K562 (cell line): ENCODE measurements around the gene GPER1. TPM values are rescaled to one million over a fixed set of nuclear protein-coding genes. Genes with fewer than 3 reads are reported as not detected.
A peak's percentile ranks its signal among the peaks of the same experiment; 100 is the strongest.

Experiments used
- GABPA ChIP-seq: fragments of 200-800 bp; sonication (Bioruptor generic); conservative IDR thresholded peaks from 2 replicates; pipeline ENCODE4 v1.6.1; 2016; ENCODE audit warnings: low read depth, missing genetic modification characterization, missing compliant biosample characterization
- GABPB2 ChIP-seq: fragments of 250-450 bp; sonication (Bioruptor Pico); conservative IDR thresholded peaks from 2 replicates; pipeline ENCODE4 v1.5.1; 2021; ENCODE audit warnings: mild to moderate bottlenecking
- JUND ChIP-seq, 2 experiments: IDR thresholded peaks; 2 replicates in 1 of 2; 3 replicates in 1 of 2; pipeline ENCODE4 v1.6.1; 2011; ENCODE audit warnings: borderline replicate concordance in 2 of 2, low read depth in 2 of 2, low read length in 2 of 2, improper control_type of control experiment in 1 of 2, missing biosample characterization in 1 of 2, missing genetic modification characterization in 1 of 2, missing genetic modification reagents in 1 of 2
- PHB ChIP-seq: fragments of 250-450 bp; sonication (Bioruptor Pico); IDR thresholded peaks from 2 replicates; pipeline ENCODE4 v1.5.0; 2021
- ZNF263 ChIP-seq: sonication (generic); formaldehyde crosslinking; IDR thresholded peaks from 2 replicates; pipeline ENCODE4 v1.8.0; 2022; ENCODE audit warnings: mild to moderate bottlenecking, missing genetic modification reagents, borderline replicate concordance
- polyA plus RNA-seq, 8 experiments: library from polyadenylated mRNA; depleted of rRNA in 4 of 8; stranded (reverse) in 5 of 8; unstranded in 3 of 8; fragments of >200 nt; fragmentation: Nextera tagmentation in 2 of 8; fragmentation: Illumina TruSeq in 1 of 8; extraction: Ambion mirVana in 2 of 8; extraction: Trizol in 1 of 8; gene quantifications; 2 replicates each; pipeline versions ENCODE4 v1.2.1 to v1.2.3, GENCODE V29; 2011 to 2014; ENCODE audit warnings: inconsistent platforms in 1 of 8, missing spikeins in 1 of 8
- total RNA-seq, 7 experiments: library from RNA; depleted of rRNA in 6 of 7; stranded (reverse); fragments of >200 nt in 6 of 7; fragmentation: Illumina TruSeq in 2 of 7; extraction: Trizol in 2 of 7; gene quantifications; 2 replicates each; pipeline versions ENCODE4 v1.2.1 to v1.2.3, GENCODE V29; 2011 to 2021; ENCODE audit warnings: low replicate concordance in 1 of 7
- TF ChIP-seq, protein P1 (sequence below): fragments of 450-650 bp; IDR thresholded peaks from 2 replicates; pipeline ENCODE4 v1.6.1; 2016; ENCODE audit warnings: mild to moderate bottlenecking, moderate library complexity
- TF ChIP-seq, protein P2 (sequence below): fragments of 450-650 bp; IDR thresholded peaks from 2 replicates; pipeline ENCODE4 v1.7.1; 2018; ENCODE audit warnings: mild to moderate bottlenecking, low read depth; ENCODE audit not compliant: partially characterized antibody
- TF ChIP-seq, protein P3 (sequence below): IDR thresholded peaks from 2 replicates; pipeline ENCODE4 v1.6.1; 2016; ENCODE audit warnings: missing genetic modification characterization, missing compliant biosample characterization

Gene GPER1
- total and polyA plus RNA-seq, 9 of the 15 experiments (the other 6 are each of a cell fraction or from before 2014, with no cell fraction given): 0.04 to 0.09 (median 0.08) TPM; not detected in 6

DNA sequence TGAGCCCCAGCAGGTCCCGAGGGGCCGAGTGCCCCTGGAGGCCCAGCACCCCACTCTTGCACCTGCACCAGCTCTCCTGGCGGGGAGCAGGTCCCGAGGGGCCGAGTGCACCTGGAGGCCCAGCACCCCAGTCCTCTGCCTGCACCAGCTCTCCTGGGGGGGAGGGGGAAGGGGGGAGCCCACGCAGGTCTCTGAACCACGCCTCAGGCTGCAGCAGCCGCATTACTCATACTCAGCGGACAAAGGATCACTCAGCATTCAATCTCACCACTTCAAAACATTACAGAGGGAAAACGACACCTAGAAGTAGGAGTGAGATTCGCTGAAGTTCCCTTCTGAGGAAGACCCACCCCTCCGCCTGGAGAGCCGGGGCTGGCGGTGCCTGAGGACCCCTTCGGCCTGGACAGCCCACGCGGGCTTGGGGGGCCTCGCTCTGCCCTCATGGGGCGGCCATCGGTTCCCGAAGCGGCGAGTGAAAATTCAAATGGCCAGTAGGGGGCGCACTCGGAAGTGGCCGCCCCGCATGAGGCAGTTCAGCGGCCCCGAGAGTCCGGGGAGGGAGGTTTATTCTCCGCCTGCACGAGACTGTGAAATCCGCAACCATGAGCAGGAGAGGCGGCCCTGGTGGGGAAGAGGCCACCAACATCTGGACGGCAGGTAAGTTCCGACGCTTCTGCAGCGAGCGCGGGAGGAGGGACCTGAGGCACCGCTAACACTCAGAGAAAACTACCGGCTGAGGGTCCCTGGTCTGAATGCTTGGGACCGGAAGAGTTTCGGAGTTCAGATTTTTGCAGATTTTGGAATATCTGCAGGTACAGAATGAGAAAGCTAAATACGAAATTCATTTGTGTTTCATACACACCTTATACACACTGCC, 1.1 kb upstream of the GPER1 start (continued):
- TF ChIP-seq, protein P1, sequence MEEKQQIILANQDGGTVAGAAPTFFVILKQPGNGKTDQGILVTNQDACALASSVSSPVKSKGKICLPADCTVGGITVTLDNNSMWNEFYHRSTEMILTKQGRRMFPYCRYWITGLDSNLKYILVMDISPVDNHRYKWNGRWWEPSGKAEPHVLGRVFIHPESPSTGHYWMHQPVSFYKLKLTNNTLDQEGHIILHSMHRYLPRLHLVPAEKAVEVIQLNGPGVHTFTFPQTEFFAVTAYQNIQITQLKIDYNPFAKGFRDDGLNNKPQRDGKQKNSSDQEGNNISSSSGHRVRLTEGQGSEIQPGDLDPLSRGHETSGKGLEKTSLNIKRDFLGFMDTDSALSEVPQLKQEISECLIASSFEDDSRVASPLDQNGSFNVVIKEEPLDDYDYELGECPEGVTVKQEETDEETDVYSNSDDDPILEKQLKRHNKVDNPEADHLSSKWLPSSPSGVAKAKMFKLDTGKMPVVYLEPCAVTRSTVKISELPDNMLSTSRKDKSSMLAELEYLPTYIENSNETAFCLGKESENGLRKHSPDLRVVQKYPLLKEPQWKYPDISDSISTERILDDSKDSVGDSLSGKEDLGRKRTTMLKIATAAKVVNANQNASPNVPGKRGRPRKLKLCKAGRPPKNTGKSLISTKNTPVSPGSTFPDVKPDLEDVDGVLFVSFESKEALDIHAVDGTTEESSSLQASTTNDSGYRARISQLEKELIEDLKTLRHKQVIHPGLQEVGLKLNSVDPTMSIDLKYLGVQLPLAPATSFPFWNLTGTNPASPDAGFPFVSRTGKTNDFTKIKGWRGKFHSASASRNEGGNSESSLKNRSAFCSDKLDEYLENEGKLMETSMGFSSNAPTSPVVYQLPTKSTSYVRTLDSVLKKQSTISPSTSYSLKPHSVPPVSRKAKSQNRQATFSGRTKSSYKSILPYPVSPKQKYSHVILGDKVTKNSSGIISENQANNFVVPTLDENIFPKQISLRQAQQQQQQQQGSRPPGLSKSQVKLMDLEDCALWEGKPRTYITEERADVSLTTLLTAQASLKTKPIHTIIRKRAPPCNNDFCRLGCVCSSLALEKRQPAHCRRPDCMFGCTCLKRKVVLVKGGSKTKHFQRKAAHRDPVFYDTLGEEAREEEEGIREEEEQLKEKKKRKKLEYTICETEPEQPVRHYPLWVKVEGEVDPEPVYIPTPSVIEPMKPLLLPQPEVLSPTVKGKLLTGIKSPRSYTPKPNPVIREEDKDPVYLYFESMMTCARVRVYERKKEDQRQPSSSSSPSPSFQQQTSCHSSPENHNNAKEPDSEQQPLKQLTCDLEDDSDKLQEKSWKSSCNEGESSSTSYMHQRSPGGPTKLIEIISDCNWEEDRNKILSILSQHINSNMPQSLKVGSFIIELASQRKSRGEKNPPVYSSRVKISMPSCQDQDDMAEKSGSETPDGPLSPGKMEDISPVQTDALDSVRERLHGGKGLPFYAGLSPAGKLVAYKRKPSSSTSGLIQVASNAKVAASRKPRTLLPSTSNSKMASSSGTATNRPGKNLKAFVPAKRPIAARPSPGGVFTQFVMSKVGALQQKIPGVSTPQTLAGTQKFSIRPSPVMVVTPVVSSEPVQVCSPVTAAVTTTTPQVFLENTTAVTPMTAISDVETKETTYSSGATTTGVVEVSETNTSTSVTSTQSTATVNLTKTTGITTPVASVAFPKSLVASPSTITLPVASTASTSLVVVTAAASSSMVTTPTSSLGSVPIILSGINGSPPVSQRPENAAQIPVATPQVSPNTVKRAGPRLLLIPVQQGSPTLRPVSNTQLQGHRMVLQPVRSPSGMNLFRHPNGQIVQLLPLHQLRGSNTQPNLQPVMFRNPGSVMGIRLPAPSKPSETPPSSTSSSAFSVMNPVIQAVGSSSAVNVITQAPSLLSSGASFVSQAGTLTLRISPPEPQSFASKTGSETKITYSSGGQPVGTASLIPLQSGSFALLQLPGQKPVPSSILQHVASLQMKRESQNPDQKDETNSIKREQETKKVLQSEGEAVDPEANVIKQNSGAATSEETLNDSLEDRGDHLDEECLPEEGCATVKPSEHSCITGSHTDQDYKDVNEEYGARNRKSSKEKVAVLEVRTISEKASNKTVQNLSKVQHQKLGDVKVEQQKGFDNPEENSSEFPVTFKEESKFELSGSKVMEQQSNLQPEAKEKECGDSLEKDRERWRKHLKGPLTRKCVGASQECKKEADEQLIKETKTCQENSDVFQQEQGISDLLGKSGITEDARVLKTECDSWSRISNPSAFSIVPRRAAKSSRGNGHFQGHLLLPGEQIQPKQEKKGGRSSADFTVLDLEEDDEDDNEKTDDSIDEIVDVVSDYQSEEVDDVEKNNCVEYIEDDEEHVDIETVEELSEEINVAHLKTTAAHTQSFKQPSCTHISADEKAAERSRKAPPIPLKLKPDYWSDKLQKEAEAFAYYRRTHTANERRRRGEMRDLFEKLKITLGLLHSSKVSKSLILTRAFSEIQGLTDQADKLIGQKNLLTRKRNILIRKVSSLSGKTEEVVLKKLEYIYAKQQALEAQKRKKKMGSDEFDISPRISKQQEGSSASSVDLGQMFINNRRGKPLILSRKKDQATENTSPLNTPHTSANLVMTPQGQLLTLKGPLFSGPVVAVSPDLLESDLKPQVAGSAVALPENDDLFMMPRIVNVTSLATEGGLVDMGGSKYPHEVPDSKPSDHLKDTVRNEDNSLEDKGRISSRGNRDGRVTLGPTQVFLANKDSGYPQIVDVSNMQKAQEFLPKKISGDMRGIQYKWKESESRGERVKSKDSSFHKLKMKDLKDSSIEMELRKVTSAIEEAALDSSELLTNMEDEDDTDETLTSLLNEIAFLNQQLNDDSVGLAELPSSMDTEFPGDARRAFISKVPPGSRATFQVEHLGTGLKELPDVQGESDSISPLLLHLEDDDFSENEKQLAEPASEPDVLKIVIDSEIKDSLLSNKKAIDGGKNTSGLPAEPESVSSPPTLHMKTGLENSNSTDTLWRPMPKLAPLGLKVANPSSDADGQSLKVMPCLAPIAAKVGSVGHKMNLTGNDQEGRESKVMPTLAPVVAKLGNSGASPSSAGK: peak; percentile 63
- TF ChIP-seq, protein P2, sequence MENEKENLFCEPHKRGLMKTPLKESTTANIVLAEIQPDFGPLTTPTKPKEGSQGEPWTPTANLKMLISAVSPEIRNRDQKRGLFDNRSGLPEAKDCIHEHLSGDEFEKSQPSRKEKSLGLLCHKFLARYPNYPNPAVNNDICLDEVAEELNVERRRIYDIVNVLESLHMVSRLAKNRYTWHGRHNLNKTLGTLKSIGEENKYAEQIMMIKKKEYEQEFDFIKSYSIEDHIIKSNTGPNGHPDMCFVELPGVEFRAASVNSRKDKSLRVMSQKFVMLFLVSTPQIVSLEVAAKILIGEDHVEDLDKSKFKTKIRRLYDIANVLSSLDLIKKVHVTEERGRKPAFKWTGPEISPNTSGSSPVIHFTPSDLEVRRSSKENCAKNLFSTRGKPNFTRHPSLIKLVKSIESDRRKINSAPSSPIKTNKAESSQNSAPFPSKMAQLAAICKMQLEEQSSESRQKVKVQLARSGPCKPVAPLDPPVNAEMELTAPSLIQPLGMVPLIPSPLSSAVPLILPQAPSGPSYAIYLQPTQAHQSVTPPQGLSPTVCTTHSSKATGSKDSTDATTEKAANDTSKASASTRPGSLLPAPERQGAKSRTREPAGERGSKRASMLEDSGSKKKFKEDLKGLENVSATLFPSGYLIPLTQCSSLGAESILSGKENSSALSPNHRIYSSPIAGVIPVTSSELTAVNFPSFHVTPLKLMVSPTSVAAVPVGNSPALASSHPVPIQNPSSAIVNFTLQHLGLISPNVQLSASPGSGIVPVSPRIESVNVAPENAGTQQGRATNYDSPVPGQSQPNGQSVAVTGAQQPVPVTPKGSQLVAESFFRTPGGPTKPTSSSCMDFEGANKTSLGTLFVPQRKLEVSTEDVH: no peak
- TF ChIP-seq GABPA (no peak), ZNF263 (no peak), JUND (IDR thresholded peaks at IDR 0.05; ENCODE audit: borderline replicate concordance, low read depth, low read length) (no peak), JUND (tag; IDR thresholded peaks at IDR 0.05; ENCODE audit: borderline replicate concordance, low read depth, low read length) (no peak), GABPB2 (CRISPR knock-in tag) (no peak), PHB (no peak)
- TF ChIP-seq, protein P3, sequence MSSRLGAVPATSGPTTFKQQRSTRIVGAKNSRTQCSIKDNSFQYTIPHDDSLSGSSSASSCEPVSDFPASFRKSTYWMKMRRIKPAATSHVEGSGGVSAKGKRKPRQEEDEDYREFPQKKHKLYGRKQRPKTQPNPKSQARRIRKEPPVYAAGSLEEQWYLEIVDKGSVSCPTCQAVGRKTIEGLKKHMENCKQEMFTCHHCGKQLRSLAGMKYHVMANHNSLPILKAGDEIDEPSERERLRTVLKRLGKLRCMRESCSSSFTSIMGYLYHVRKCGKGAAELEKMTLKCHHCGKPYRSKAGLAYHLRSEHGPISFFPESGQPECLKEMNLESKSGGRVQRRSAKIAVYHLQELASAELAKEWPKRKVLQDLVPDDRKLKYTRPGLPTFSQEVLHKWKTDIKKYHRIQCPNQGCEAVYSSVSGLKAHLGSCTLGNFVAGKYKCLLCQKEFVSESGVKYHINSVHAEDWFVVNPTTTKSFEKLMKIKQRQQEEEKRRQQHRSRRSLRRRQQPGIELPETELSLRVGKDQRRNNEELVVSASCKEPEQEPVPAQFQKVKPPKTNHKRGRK (tag): no peak
